Ascending aorta (tissue), 2 donors: Measurements from ENCODE around the gene TPGS2. TPM values are rescaled to one million over a fixed set of nuclear protein-coding genes. Genes with fewer than 3 reads are reported as not detected.
A peak's percentile ranks its signal among the peaks of the same experiment; 100 is the strongest.
"Not testable (repeated sequence)": the region's sequence is repeated elsewhere in the genome, so short reads cannot be mapped to it uniquely, and the experiment has no call there.

ENCODE experiments used
- DNase-seq, 2 donors: peaks; one replicate each; pipeline ENCODE4 v3.0.0-alpha.2; 2019; ENCODE audit warnings: low spot score in 2 of 2
- H3K27ac ChIP-seq, 2 donors: fragments of 200-600 bp; sonication (generic); one replicate each; pipeline ENCODE4 v1.5.1; 2016 to 2017; ENCODE audit warnings: mild to moderate bottlenecking in 1 of 2
- H3K27me3 ChIP-seq: fragments of 200-600 bp; sonication (generic); one replicate; pipeline ENCODE4 v1.5.1; 2017
- H3K36me3 ChIP-seq, 2 donors: fragments of 200-600 bp; sonication (generic); one replicate each; pipeline ENCODE4 v1.5.1; 2016
- H3K4me1 ChIP-seq, 2 donors: fragments of 200-600 bp; sonication (generic); one replicate each; pipeline ENCODE4 v1.5.1; 2016 to 2017; ENCODE audit warnings: mild to moderate bottlenecking in 1 of 2
- H3K4me3 ChIP-seq, 2 donors: fragments of 200-600 bp; sonication (generic); one replicate each; pipeline ENCODE4 v1.5.1; 2016 to 2017; ENCODE audit warnings: mild to moderate bottlenecking in 1 of 2
- H3K9me3 ChIP-seq, 2 donors: fragments of 200-600 bp; sonication (generic); one replicate each; pipeline ENCODE4 v1.5.1; 2016
- intact Hi-C: fragments of 100-400 bp; cut with DNase I; formaldehyde crosslinking; loops from one replicate; pipeline ENCODE4 v1.15.1; 2023
- total RNA-seq: library from RNA; depleted of rRNA; stranded (reverse); fragments of >200 nt; gene quantifications from one replicate; pipeline ENCODE4 v1.1.0, GENCODE V29; 2016
- TF ChIP-seq, protein P1 (sequence below), 3 experiments: fragments of 200-600 bp in 2 of 3; fragments of 450-650 bp in 1 of 3; sonication (generic) in 2 of 3; IDR thresholded peaks; one replicate each; pipeline ENCODE4 v1.5.1; 2016 to 2019; ENCODE audit warnings: antibody characterized with exemption in 3 of 3, mild to moderate bottlenecking in 1 of 3, moderate library complexity in 1 of 3

TPGS2 gene
- total RNA-seq, 1 donor from 2014 or later: 165 TPM

DNA sequence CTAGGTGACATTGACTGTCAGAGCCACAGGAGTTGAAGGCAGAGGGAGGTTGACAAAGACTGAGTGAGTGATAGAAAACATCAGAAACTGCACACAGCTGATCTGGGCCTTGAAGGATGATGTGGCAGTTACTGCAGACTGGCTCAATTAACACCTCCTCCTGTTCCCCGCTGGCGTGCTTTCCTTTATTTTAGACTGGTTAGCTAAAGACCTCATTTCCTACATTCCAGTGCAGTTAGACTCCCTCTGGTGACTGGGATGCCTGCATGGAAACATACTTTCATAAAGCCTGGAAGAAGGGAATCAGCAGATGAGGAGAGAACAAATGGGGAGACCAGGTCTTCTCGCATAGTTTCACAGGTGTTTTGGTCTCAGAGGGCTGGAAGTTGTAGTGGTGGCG lies 7.1 kb downstream of the TPGS2 start:
- DNase-seq: no peak
- no peak overlapping the region for H3K27ac ChIP-seq
- intact Hi-C loops: no loop called here
- H3K36me3 ChIP-seq: peaks cover 8 to 22% of the 10 kb centered on the region in 2 donors
- H3K4me1 ChIP-seq: no peaks in the 10 kb centered on the region
- TF ChIP-seq, protein P1, sequence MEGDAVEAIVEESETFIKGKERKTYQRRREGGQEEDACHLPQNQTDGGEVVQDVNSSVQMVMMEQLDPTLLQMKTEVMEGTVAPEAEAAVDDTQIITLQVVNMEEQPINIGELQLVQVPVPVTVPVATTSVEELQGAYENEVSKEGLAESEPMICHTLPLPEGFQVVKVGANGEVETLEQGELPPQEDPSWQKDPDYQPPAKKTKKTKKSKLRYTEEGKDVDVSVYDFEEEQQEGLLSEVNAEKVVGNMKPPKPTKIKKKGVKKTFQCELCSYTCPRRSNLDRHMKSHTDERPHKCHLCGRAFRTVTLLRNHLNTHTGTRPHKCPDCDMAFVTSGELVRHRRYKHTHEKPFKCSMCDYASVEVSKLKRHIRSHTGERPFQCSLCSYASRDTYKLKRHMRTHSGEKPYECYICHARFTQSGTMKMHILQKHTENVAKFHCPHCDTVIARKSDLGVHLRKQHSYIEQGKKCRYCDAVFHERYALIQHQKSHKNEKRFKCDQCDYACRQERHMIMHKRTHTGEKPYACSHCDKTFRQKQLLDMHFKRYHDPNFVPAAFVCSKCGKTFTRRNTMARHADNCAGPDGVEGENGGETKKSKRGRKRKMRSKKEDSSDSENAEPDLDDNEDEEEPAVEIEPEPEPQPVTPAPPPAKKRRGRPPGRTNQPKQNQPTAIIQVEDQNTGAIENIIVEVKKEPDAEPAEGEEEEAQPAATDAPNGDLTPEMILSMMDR (IDR thresholded peaks at IDR 0.05): no peak
- no peaks in the 10 kb centered on the region for H3K27me3 ChIP-seq
- H3K9me3 ChIP-seq: no peaks in the 10 kb centered on the region
- no peak overlapping the region for H3K4me3 ChIP-seq

DNA sequence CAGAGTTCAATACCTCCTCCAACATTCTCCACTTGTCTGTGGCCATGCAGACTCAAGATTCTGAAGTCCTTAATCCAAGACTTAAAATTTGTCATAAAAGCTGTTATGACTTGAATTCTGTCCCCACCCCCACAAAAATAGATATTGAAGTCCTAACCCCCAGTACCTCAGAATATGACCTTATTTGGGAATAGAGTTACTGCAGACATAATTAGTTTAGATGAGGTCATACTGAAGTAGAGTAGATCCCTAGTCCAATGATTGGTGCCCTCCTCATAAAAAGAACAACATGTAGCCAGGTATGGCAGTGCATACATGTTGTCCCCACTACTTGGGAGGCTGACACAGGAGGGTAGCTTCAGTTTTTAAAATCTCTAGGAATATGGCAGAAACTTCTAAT lies 9.2 kb downstream of the TPGS2 start:
- TF ChIP-seq, protein P1 (IDR thresholded peaks at IDR 0.05): no peak
- no peak for DNase-seq
- Histone ChIP-seq H3K4me1 (peaks cover 0 to 4% of the 10 kb centered on the region in 2 donors), H3K9me3 (no peaks in the 10 kb centered on the region), H3K27me3 (no peaks in the 10 kb centered on the region), H3K36me3 (peaks cover 13 to 25% of the 10 kb centered on the region in 2 donors), H3K4me3 (no peak overlapping the region), H3K27ac (no peak overlapping the region)
- intact Hi-C loops: no loop called here

DNA sequence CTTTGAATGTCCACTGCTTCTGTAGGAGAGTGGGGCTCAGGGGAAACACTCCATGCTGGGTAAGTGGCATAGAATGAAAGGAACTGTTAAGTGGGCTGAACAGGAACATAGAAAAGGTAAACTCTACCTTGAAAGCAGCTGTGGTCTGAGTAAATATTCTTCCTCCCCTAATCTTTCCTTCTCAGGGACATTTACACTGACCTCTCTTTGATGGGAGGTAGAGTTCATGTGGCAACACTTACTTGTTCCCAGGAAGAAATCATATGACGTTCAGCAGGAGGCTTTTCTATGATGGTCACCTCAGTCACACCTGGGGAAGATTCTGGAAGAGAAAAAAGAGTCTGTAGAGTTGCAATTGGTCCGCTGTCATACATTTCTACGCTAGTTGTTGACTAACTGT lies 10.2 kb downstream of the TPGS2 start:
- no peaks in the 10 kb centered on the region for H3K9me3 ChIP-seq
- TF ChIP-seq, protein P1 (IDR thresholded peaks at IDR 0.05): no peak
- no peaks in the 10 kb centered on the region for H3K27me3 ChIP-seq
- H3K4me1 ChIP-seq: peaks cover 0 to 4% of the 10 kb centered on the region in 2 donors
- H3K36me3 ChIP-seq: peaks cover 13 to 27% of the 10 kb centered on the region in 2 donors
- H3K27ac ChIP-seq: no peak overlapping the region
- no peak overlapping the region for H3K4me3 ChIP-seq
- intact Hi-C loops: no loop called here
- DNase-seq: no peak

DNA sequence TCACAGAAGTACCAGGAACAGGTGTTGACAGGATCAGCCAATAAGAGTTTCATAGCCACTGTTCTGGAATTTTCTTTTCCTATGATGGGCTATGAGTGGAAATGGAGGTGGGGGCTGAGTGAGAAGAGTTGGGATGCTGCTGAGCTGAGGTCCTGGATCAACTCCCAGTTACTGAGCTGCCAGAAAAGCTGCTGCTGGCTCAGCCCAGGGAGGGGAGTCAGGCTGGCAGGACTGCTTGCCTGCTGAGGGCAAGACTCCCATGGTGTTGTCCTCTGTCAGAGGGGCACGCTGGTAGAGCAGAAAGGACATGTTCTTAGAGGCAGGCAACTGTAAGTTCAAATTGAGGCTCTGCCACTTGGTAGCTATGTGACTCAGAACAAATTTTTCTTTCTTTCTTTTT lies 11.8 kb downstream of the TPGS2 start:
- TF ChIP-seq, protein P1 (IDR thresholded peaks at IDR 0.05): no peak
- peaks cover 10 to 23% of the 10 kb centered on the region in 2 donors for H3K36me3 ChIP-seq
- no peak overlapping the region for H3K4me3 ChIP-seq
- no peak for DNase-seq
- H3K9me3 ChIP-seq: no peaks in the 10 kb centered on the region
- peaks cover 0 to 4% of the 10 kb centered on the region in 2 donors for H3K4me1 ChIP-seq
- no peak overlapping the region for H3K27ac ChIP-seq
- H3K27me3 ChIP-seq: no peaks in the 10 kb centered on the region
- intact Hi-C loops: no loop called here

DNA sequence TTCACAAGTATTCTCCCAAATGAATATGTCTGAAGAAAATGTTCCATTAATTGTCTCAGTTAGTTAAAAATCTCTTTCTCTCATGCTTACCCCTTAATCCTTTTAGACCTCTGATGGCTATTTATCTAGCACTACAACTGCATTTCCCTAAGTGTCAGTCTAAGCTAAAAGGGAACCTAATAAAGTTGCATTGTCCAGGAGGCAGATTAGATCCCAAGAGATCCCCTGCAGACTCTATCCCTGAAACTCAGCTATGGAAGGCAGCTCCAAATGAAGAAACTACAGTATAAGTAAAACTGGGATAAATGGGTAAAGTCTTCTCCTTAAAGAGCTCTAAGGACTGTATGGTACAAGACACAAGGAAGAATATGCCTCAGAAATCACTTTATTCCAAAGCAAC lies 12.7 kb downstream of the TPGS2 start:
- DNase-seq, intact Hi-C loops, H3K4me3 ChIP-seq, H3K4me1 ChIP-seq, H3K27ac ChIP-seq, H3K9me3 ChIP-seq, H3K27me3 ChIP-seq: not testable (repeated sequence)
- H3K36me3 ChIP-seq: peaks cover 11 to 23% of the 10 kb centered on the region in 2 donors

DNA sequence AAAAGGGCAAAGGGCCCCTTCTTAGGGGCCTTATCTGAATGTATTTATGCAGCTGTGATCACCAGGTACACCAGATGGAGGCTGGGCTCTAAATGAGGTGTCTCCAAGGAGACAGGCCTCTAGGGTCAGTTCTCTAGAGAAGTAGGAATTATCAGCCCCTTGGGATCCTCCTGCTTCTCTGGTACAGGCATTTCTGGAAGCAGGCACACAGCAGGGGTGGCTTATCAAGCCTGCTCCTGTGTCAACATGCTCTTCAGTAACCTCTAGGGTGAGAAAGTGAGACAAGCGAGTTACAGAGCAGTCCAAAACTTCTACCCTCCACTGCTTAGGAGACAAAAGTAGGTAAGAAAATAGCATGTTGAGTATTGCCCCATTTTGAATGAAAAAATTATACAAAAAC lies 13.8 kb downstream of the TPGS2 start:
- Histone ChIP-seq H3K4me1 (peaks cover 0 to 4% of the 10 kb centered on the region in 2 donors), H3K36me3 (peaks cover 14 to 30% of the 10 kb centered on the region in 2 donors), H3K27me3 (no peaks in the 10 kb centered on the region), H3K27ac (peak overlapping the region in 1 of 2 donors; percentile 17), H3K9me3 (no peaks in the 10 kb centered on the region), H3K4me3 (no peak overlapping the region)
- DNase-seq: no peak
- intact Hi-C loops: no loop called here
- TF ChIP-seq, protein P1 (IDR thresholded peaks at IDR 0.05): no peak
